Right atrium auricular region (tissue), 2 donors: Measurements from ENCODE around the gene IPO11. TPM values are rescaled to one million over a fixed set of nuclear protein-coding genes. Genes with fewer than 3 reads are reported as not detected.

Experiments
- DNase-seq: peaks from one replicate; pipeline ENCODE4 v3.0.0-alpha.2; 2019; ENCODE audit warnings: low spot score
- H3K27ac ChIP-seq, 2 donors: fragments of 200-600 bp; sonication (generic); 1 replicate in 1 of 2; 2 replicates in 1 of 2; pipeline ENCODE4 v1.5.1; 2016 to 2019
- H3K27me3 ChIP-seq, 2 donors: fragments of 200-600 bp; sonication (generic); one replicate each; pipeline versions ENCODE4 v1.5.1 to v1.6.0; 2017 to 2019
- H3K36me3 ChIP-seq: fragments of 200-600 bp; sonication (generic); one replicate; pipeline ENCODE4 v1.5.1; 2016
- H3K4me1 ChIP-seq, 2 donors: fragments of 200-600 bp; sonication (generic); one replicate each; pipeline versions ENCODE4 v1.5.1 to v1.6.0; 2017 to 2019
- H3K4me3 ChIP-seq, 2 donors: fragments of 200-600 bp; sonication (generic); 1 replicate in 1 of 2; 2 replicates in 1 of 2; pipeline ENCODE4 v1.5.1; 2017 to 2019; ENCODE audit warnings: mild to moderate bottlenecking in 1 of 2, moderate library complexity in 1 of 2
- H3K9me3 ChIP-seq, 2 donors: fragments of 200-600 bp; sonication (generic); one replicate each; pipeline ENCODE4 v1.5.1; 2019
- CTCF ChIP-seq, 2 donors: fragments of 200-600 bp; sonication (generic); IDR thresholded peaks; one replicate each; pipeline ENCODE4 v1.5.1; 2019; ENCODE audit warnings: antibody characterized with exemption in 2 of 2
- total RNA-seq, 2 donors: library from RNA; depleted of rRNA; stranded (reverse); fragments of >200 nt; gene quantifications; one replicate each; pipeline ENCODE4 v1.1.0, GENCODE V29; 2016

Gene IPO11
- total RNA-seq, 2 donors from 2014 or later, result 19.2 to 24.6 TPM

- no peaks in the 10 kb centered on the region for H3K4me1 ChIP-seq
- TF ChIP-seq CTCF (IDR thresholded peaks at IDR 0.05), result no peak
- H3K9me3 ChIP-seq, result no peaks in the 10 kb centered on the region
- no peak for DNase-seq
- no peak overlapping the region for H3K4me3 ChIP-seq
- no peaks in the 10 kb centered on the region for H3K27me3 ChIP-seq
- H3K36me3 ChIP-seq, result peaks cover 11% of the 10 kb centered on the region
- H3K27ac ChIP-seq, result no peak overlapping the region
These were observed 37.7 kb downstream of the IPO11 start for GRCh38 chr5:62450259-62450658.

- Histone ChIP-seq H3K4me3 (no peak overlapping the region), H3K4me1 (no peaks in the 10 kb centered on the region), H3K36me3 (no peaks in the 10 kb centered on the region), H3K27ac (no peak overlapping the region), H3K9me3 (no peaks in the 10 kb centered on the region), H3K27me3 (no peaks in the 10 kb centered on the region)
- TF ChIP-seq CTCF (IDR thresholded peaks at IDR 0.05), result no peak
- no peak for DNase-seq
These were observed 44.5 kb downstream of the IPO11 start for GRCh38 chr5:62457071-62457470.

GRCh38 chr5:62460578-62460983, 48.0 kb downstream of the IPO11 start:
- no peaks in the 10 kb centered on the region for H3K9me3 ChIP-seq
- DNase-seq, result no peak
- H3K4me1 ChIP-seq, result no peaks in the 10 kb centered on the region
- H3K27ac ChIP-seq, result no peak overlapping the region
- peak; percentile 71 to 79 for TF ChIP-seq CTCF (IDR thresholded peaks at IDR 0.05)
- H3K36me3 ChIP-seq, result no peaks in the 10 kb centered on the region
- H3K27me3 ChIP-seq, result no peaks in the 10 kb centered on the region
- H3K4me3 ChIP-seq, result no peak overlapping the region

- Histone ChIP-seq H3K9me3 (no peaks in the 10 kb centered on the region), H3K36me3 (no peaks in the 10 kb centered on the region), H3K4me1 (peaks cover 0 to 10% of the 10 kb centered on the region in 2 donors), H3K27ac (no peak overlapping the region), H3K4me3 (no peak overlapping the region), H3K27me3 (no peaks in the 10 kb centered on the region)
- no peak for TF ChIP-seq CTCF (IDR thresholded peaks at IDR 0.05)
- no peak for DNase-seq
These were observed 49.0 kb downstream of the IPO11 start for GRCh38 chr5:62461561-62461960.

GRCh38 chr5:62465985-62466925, 53.7 kb downstream of the IPO11 start:
- Histone ChIP-seq H3K27ac (no peak overlapping the region), H3K9me3 (no peaks in the 10 kb centered on the region), H3K4me1 (peaks cover 0 to 16% of the 10 kb centered on the region in 2 donors), H3K4me3 (no peak overlapping the region), H3K36me3 (peaks cover 5% of the 10 kb centered on the region), H3K27me3 (no peaks in the 10 kb centered on the region)
- no peak for DNase-seq
- no peak for TF ChIP-seq CTCF (IDR thresholded peaks at IDR 0.05)
